GM19043 (cell line): ENCODE results near the gene CARMIL1.
A peak's percentile ranks its signal among the peaks of the same experiment; 100 is the strongest.

Source experiments
- ATAC-seq: cut with Tn5 transposase; IDR thresholded peaks from one replicate; pipeline ENCODE4 v1.9.1; 2021; ENCODE audit warnings: low read depth; ENCODE audit not compliant: unreplicated experiment

Gene CARMIL1

GRCh38 chr6:25278914-25279747 lies at the start of gene CARMIL1:
Gene CARMIL1, plus strand, starts transcription at chr6:25279374. Its CDS starts 422 bp downstream, at chr6:25279796.
- peak; percentile 66 for ATAC-seq

- ATAC-seq = no peak
Measured at GRCh38 chr6:25229671-25230321, 49.4 kb upstream of the CARMIL1 start.

GRCh38 chr6:25232479-25232878 lies 46.7 kb upstream of the CARMIL1 start:
- no peak for ATAC-seq

GRCh38 chr6:25233226-25233625 lies 45.9 kb upstream of the CARMIL1 start:
- no peak for ATAC-seq

GRCh38 chr6:25237579-25237978 lies 41.6 kb upstream of the CARMIL1 start:
- no peak for ATAC-seq

- no peak for ATAC-seq
Measured at GRCh38 chr6:25239059-25239458, 40.1 kb upstream of the CARMIL1 start.

- no peak for ATAC-seq
Measured at GRCh38 chr6:25239498-25239897, 39.7 kb upstream of the CARMIL1 start.

- no peak for ATAC-seq
Measured at GRCh38 chr6:25242567-25242966, 36.6 kb upstream of the CARMIL1 start.

GRCh38 chr6:25244865-25245264 lies 34.3 kb upstream of the CARMIL1 start:
- ATAC-seq = no peak

GRCh38 chr6:25248123-25248522 lies 31.1 kb upstream of the CARMIL1 start:
- ATAC-seq = no peak

GRCh38 chr6:25249133-25249532 lies 30.0 kb upstream of the CARMIL1 start:
- ATAC-seq = no peak

- peak; percentile 74 for ATAC-seq
Measured at GRCh38 chr6:25250878-25251277, 28.3 kb upstream of the CARMIL1 start.

- ATAC-seq = no peak
Measured at GRCh38 chr6:25251426-25251825, 27.7 kb upstream of the CARMIL1 start.

GRCh38 chr6:25253351-25253750 lies 25.8 kb upstream of the CARMIL1 start:
- no peak for ATAC-seq

- ATAC-seq = no peak
Measured at GRCh38 chr6:25254671-25255070, 24.5 kb upstream of the CARMIL1 start.

GRCh38 chr6:25257686-25258348 lies 21.4 kb upstream of the CARMIL1 start:
- ATAC-seq = no peak

GRCh38 chr6:25259756-25260155 lies 19.4 kb upstream of the CARMIL1 start:
- ATAC-seq = no peak

- ATAC-seq = no peak
Measured at GRCh38 chr6:25263657-25264056, 15.5 kb upstream of the CARMIL1 start.

GRCh38 chr6:25266456-25267100 lies 12.6 kb upstream of the CARMIL1 start:
- no peak for ATAC-seq

- no peak for ATAC-seq
Measured at GRCh38 chr6:25267662-25268061, 11.5 kb upstream of the CARMIL1 start.

GRCh38 chr6:25270559-25270958 lies 8.6 kb upstream of the CARMIL1 start:
- no peak for ATAC-seq
